MCF 10A (cell line): ENCODE data around the gene EXOSC9. TPM values are rescaled to one million over a fixed set of nuclear protein-coding genes. Genes with fewer than 3 reads are reported as not detected.

Experiments
- BruUV-seq: library from RNA; stranded (reverse); fragments of 400-500 nt; replicated peaks from 2 replicates; lab custom pipeline; 2021; lab: Mats Ljungman, UMichigan
- CTCF ChIA-PET: fragments of 300-600 bp; sonication (Branson Sonifier 250); formaldehyde crosslinking; extraction: SDS; loops from one replicate; lab custom pipeline; 2021; ENCODE audit warnings: antibody characterized with exemption, inconsistent platforms; lab: Yijun Ruan, JAX
- POLR2A ChIA-PET: fragments of 300-600, 350-650 bp; sonication (Branson Sonifier 250); formaldehyde crosslinking; extraction: SDS; loops from one replicate; lab custom pipeline; 2020; ENCODE audit warnings: antibody characterized with exemption, inconsistent platforms; lab: Yijun Ruan, JAX
- DNase-seq: peaks from one replicate; pipeline ENCODE4 v3.0.0-alpha.2; 2018; ENCODE audit not compliant: unreplicated experiment
- H3K27ac Mint-ChIP-seq: one replicate; pipeline ENCODE4 v1.8.0; 2022; ENCODE audit warnings: mild to moderate bottlenecking, low read depth, mixed read lengths; ENCODE audit not compliant: unreplicated experiment
- H3K27me3 Mint-ChIP-seq: one replicate; pipeline ENCODE4 v1.8.0; 2022; ENCODE audit warnings: mixed read lengths; ENCODE audit not compliant: insufficient read depth, unreplicated experiment
- H3K36me3 Mint-ChIP-seq: one replicate; pipeline ENCODE4 v1.8.0; 2022; ENCODE audit warnings: mild to moderate bottlenecking, moderate library complexity, mixed read lengths; ENCODE audit not compliant: insufficient read depth, unreplicated experiment
- H3K4me1 Mint-ChIP-seq: one replicate; pipeline ENCODE4 v1.8.0; 2022; ENCODE audit warnings: mixed read lengths; ENCODE audit not compliant: insufficient read depth, unreplicated experiment
- H3K4me3 Mint-ChIP-seq: one replicate; pipeline ENCODE4 v1.8.0; 2022; ENCODE audit warnings: mild to moderate bottlenecking, moderate library complexity, mixed read lengths; ENCODE audit not compliant: unreplicated experiment
- H3K9me3 Mint-ChIP-seq: one replicate; pipeline ENCODE4 v1.8.0; 2022; ENCODE audit warnings: mixed read lengths; ENCODE audit not compliant: unreplicated experiment
- intact Hi-C: fragments of 100-400 bp; cut with micrococcal nuclease; formaldehyde crosslinking; loops from 2 replicates; pipeline ENCODE4 v1.14.1; 2022
- total RNA-seq: library from RNA; stranded (reverse); gene quantifications from 2 replicates; pipeline ENCODE4 v1.2.3, GENCODE V29; 2022
- TF ChIP-seq, protein P1 (sequence below): fragments of 200-600 bp; IDR thresholded peaks from one replicate; pipeline ENCODE4 v1.8.0; 2022; ENCODE audit warnings: antibody characterized with exemption, mild to moderate bottlenecking; ENCODE audit not compliant: unreplicated experiment

Gene EXOSC9
- total RNA-seq, 1 experiment from 2014 or later = 30.9 TPM

DNA sequence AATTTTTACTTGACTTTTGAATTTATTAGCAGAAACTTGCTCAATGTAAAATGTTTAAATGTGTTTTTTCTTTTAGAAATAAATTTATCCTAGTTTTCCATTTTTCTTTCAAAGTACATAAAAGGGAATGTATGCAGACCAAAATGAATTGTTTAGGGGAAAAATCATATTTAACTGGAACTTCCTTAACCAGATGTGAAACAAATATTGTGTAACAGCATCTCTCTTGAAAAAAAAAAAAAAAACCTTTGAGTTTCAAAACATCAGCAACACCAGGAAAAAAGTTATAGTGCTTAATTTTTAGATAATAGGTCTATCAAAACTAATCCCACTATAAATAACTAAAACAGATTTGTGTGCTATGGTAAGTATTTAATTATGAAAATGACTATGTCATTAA, 37.0 kb downstream of the EXOSC9 start:
- TF ChIP-seq, protein P1, sequence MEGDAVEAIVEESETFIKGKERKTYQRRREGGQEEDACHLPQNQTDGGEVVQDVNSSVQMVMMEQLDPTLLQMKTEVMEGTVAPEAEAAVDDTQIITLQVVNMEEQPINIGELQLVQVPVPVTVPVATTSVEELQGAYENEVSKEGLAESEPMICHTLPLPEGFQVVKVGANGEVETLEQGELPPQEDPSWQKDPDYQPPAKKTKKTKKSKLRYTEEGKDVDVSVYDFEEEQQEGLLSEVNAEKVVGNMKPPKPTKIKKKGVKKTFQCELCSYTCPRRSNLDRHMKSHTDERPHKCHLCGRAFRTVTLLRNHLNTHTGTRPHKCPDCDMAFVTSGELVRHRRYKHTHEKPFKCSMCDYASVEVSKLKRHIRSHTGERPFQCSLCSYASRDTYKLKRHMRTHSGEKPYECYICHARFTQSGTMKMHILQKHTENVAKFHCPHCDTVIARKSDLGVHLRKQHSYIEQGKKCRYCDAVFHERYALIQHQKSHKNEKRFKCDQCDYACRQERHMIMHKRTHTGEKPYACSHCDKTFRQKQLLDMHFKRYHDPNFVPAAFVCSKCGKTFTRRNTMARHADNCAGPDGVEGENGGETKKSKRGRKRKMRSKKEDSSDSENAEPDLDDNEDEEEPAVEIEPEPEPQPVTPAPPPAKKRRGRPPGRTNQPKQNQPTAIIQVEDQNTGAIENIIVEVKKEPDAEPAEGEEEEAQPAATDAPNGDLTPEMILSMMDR = no peak
- no peak overlapping the region for H3K4me3 Mint-ChIP-seq
- no peaks in the 10 kb centered on the region for H3K27me3 Mint-ChIP-seq
- CTCF ChIA-PET = no interaction called here
- POLR2A ChIA-PET = interaction anchor here (0.6 to 1.6 kb wide), 2 partner anchors 12 to 135 kb away, joined by 3 to 5 read pairs; no protein-coding TSS in a partner anchor
- BruUV-seq = no TSS peak
- intact Hi-C loops = no loop called here
- H3K4me1 Mint-ChIP-seq = no peaks in the 10 kb centered on the region
- no peak overlapping the region for H3K27ac Mint-ChIP-seq
- no peaks in the 10 kb centered on the region for H3K9me3 Mint-ChIP-seq
- peaks cover 69% of the 10 kb centered on the region for H3K36me3 Mint-ChIP-seq
- DNase-seq = no peak

DNA sequence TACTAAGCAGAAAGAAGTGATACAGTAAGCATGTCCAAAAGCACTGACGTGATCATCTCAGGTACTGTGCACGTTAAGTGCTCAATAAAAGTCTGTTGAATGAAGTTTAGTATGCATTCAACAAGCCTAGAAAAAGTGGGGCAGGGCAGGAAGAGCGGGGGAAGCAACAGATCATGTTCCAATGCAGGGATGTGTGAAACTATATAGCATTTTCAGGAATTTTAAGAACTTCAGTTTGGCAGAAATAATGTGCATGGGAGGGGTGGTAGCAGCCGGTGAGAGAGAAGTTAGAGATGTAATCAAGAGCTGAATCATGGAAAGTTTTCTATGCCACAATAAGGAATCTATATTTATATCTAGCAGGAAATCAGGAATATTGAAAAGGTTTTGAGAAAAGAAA, 41.7 kb downstream of the EXOSC9 start:
- no peak overlapping the region for H3K27ac Mint-ChIP-seq
- CTCF ChIA-PET = no interaction called here
- no TSS peak for BruUV-seq

GRCh38 chr4:121846662-121847061, 45.5 kb downstream of the EXOSC9 start:
- ChIA-PET POLR2A (no interaction called here), CTCF (no interaction called here)
- Mint-ChIP-seq H3K4me3 (no peak overlapping the region), H3K27ac (no peak overlapping the region), H3K4me1 (no peaks in the 10 kb centered on the region), H3K36me3 (peaks cover 75% of the 10 kb centered on the region), H3K9me3 (no peaks in the 10 kb centered on the region), H3K27me3 (no peaks in the 10 kb centered on the region)
- DNase-seq = no peak
- intact Hi-C loops = no loop called here
- TF ChIP-seq, protein P1 = no peak
- no TSS peak for BruUV-seq

More for the DNA sequence above, 41.7 kb downstream of the EXOSC9 start:
- H3K4me3 Mint-ChIP-seq = no peak overlapping the region
- no peak for DNase-seq
- POLR2A ChIA-PET = no interaction called here
- TF ChIP-seq, protein P1 = no peak
- H3K9me3 Mint-ChIP-seq = no peaks in the 10 kb centered on the region
- intact Hi-C loops = no loop called here
- H3K36me3 Mint-ChIP-seq = peaks cover 76% of the 10 kb centered on the region
- H3K4me1 Mint-ChIP-seq = no peaks in the 10 kb centered on the region
- no peaks in the 10 kb centered on the region for H3K27me3 Mint-ChIP-seq

DNA sequence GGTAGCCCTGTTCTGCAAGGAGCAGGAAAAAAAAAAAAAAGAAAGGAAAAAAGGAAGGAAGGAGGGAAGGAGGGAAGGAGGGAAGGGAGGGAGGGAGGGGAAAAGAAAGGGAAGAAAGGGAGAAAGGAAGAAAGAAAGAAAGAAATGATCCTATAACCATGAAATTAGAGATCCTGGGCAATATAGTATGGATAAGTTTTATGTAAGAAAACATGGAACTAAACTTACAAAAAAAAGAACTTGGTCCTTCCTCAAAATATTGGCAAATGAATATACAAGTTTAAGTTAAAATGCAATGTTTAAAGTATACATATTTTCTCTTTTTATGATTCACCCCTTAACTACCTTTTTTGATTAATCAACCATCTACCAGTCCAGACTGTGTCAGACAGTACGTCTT, 50.2 kb downstream of the EXOSC9 start:
- intact Hi-C loops = no loop called here
- Mint-ChIP-seq H3K36me3 (peaks cover 48% of the 10 kb centered on the region), H3K27me3 (no peaks in the 10 kb centered on the region), H3K27ac (peak overlapping the region; percentile 21), H3K9me3 (no peaks in the 10 kb centered on the region), H3K4me3 (no peak overlapping the region), H3K4me1 (no peaks in the 10 kb centered on the region)
- TF ChIP-seq, protein P1 = no peak
- DNase-seq = no peak
- CTCF ChIA-PET = no interaction called here
- POLR2A ChIA-PET = no interaction called here
- BruUV-seq = no TSS peak
